HG03520 (cell line): Measurements from ENCODE around the gene CYB5RL.

Experiments used
- ATAC-seq: cut with Tn5 transposase; IDR thresholded peaks from one replicate; pipeline ENCODE4 v1.9.1; 2021; ENCODE audit warnings: mild to moderate bottlenecking, moderate library complexity; ENCODE audit not compliant: unreplicated experiment

Gene CYB5RL

DNA sequence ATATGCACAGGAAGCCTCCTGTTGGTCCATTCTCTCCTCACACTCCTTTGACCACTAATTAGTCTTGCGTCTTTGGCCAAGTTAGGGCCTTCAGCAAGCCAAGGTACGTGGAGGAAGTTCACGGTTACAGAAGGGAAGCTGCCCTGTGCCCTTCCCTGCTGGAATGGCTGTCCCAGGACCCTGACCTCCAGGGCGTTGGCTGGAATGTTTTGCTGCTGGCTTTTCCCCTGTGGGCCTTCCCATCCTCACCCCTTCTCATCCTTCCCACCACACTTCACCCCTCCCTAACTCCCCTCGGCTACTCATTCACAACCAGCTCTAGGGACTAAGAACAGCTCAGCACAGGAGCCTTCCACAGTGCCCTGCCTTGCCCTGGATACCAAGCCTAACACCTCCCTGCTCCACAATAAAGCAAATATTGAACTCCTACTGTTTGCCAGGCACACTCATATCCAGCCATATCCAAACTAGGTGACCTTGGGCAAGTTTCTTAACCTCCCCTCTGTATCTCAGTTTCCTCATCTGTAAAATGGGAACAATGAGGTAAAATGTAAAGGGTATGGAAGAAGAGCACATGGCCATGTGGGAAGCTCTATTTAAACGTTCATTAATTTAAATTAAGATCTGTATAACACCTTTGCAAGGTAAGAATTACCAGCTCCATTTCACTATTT is 38.2 kb downstream of the CYB5RL start:
- ATAC-seq: no peak

DNA sequence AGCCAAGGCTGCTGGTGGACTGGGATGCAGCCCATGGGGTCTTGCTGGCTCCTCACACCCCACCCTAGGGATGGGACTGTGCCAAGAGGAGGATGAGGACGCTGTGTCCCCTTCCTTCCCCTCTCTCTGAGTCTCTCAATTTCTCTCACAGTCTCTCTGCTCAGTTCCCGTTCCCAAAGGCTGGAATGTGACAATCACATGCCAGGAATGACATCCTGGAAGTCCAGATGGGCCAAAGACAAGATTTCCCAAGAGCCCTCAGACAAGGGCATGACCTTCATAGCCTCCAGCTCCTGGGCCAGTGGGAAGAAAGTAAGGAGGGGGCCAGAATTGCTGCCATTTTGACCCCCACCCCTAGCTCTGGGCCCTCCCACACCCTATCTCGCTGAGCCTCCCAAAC is 39.5 kb downstream of the CYB5RL start:
- no peak for ATAC-seq

- ATAC-seq: no peak
Observed at GRCh38 chr1:54159733-54160316, 40.0 kb downstream of the CYB5RL start.

GRCh38 chr1:54158071-54158470 is 41.8 kb downstream of the CYB5RL start:
- no peak for ATAC-seq

- no peak for ATAC-seq
Observed at GRCh38 chr1:54157401-54157800, 42.4 kb downstream of the CYB5RL start.

GRCh38 chr1:54156986-54157385 is 42.8 kb downstream of the CYB5RL start:
- ATAC-seq: no peak

DNA sequence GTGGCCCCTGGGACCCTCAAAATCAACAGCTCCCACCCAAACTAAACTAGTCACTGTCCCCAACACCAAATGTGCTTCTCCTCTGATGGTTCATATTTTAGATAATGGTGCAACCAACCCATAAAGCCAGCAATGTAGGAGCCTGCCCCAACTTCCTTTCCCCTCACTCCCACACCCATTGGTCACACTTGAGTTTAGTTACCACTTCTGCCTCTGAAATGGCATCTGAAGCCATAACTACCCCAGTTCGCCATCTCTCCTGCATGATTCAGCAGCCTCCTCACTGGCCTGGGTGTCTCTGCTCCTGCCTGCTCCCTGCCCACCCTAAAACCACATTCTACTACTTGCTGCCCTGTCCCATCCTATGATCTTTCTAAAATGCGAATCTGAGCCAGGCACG is 43.6 kb downstream of the CYB5RL start:
- ATAC-seq: no peak

DNA sequence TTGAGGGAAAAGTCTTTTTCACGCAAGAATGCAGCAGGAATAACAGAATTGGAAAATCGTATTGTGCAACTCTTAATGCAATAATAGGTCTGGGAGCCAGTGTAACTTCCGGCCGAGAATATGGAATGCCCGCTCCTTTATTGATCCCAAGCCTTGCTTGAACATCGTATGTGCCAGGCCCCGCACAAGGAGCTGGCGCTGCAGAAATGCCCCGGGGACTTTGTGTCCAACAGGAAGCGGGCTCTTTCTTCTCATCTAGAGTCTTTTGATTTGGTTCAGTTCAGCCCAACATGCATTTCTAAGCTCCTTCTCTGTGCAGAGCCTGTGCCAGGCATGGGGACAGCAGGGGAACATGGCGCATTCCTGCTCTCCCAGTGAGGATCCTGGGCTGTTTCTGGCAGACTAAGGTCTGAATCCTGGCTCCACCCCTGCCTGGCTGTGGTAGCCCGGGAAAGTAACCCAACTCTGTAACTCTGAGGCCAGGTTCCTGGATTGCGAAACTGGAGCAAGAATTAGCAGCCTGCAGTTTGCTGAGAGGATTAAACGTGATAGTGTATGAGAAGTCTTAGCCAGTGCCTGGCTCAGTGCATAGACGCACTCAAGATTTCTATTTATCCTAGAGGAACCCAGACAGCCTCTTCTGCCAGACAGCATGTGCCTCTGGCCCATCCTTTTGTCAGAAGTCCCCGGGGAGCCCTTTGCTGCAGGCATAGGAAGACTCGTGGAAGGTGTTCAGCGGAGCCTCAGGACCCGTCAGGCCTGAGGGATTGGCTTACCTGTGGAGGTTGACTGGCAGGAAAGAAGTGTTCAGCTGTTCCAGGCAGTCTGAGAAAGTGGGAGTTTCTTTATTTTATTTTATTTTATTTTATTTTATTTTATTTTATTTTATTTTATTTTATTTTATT is 46.0 kb downstream of the CYB5RL start:
- no peak for ATAC-seq

DNA sequence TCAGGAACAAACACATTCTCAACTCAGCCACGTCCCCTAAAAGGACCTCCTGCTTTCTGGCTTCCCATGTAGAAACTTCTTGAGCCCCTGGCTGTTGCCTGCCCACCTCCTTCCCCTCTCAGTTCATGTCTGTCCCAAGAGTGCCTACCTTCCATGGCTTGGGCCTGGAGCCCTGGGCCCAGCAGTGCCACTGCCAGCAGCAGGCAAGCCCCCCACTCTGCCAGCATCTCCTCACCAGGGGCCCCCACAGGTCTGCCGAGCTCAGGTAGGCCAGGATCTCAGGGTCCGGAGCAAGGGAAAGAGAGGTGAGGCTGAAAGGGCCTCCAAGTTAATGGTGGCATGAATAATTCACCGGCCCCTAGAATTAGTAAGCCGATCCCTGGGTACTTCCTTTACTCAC is 47.1 kb downstream of the CYB5RL start, which contains the start of gene CDCP2:
Gene CDCP2, minus strand, starts transcription at position 305 of the 400 bp plus-strand sequence. Its CDS starts 78 bp downstream, at position 227.
- ATAC-seq: no peak

DNA sequence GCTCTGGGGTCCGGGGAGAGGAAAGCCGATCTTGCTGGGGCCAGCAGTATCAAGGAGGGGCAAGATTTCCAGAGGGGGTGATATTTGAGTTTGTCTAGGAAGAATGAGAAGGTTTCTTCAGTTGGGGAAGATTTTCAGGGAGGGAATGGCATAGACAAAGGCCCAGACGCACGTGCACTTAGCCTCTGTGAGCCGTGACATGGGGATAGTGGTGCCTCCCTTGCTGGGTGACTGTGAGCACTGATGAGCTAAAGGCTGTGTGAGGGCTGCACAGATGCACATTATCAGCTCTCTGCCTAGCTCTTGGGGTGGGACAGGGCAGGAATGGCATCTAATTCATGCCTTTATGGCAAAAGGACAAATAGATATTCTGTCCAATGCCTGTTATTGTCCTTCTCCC is 48.8 kb downstream of the CYB5RL start:
- no peak for ATAC-seq
